Ovary (tissue), 9 donors: Measurements from ENCODE around the gene ZNF524. TPM values are rescaled to one million over a fixed set of nuclear protein-coding genes. Genes with fewer than 3 reads are reported as not detected.

Experiments
- DNase-seq, 5 donors: peaks; one replicate each; pipeline ENCODE4 v3.0.0-alpha.2; 2019 to 2020
- H3K27ac ChIP-seq, 2 donors: fragments of 200-600 bp; one replicate each; pipeline versions ENCODE4 v1.5.1 to v1.8.0; 2019 to 2022
- H3K27me3 ChIP-seq: fragments of 200-600 bp; one replicate; pipeline ENCODE4 v1.8.0; 2022
- H3K36me3 ChIP-seq: fragments of 200-600 bp; sonication (generic); one replicate; pipeline ENCODE4 v1.5.1; 2019
- H3K4me1 ChIP-seq: one replicate; pipeline ENCODE4 v1.8.1; 2013; ENCODE audit warnings: mild to moderate bottlenecking, moderate library complexity; ENCODE audit not compliant: insufficient read depth
- H3K4me3 ChIP-seq: fragments of 200-600 bp; sonication (generic); one replicate; pipeline ENCODE4 v1.5.1; 2017
- H3K9me3 ChIP-seq, 2 donors: fragments of 200-600 bp in 1 of 2; sonication (generic) in 1 of 2; one replicate each; pipeline versions ENCODE4 v1.5.1 to v1.8.1; 2013 to 2019; ENCODE audit warnings: mild to moderate bottlenecking in 1 of 2, moderate library complexity in 1 of 2
- CTCF ChIP-seq, 3 donors: fragments of 450-650 bp in 2 of 3; fragments of 200-600 bp in 1 of 3; IDR thresholded peaks; one replicate each; pipeline versions ENCODE4 v1.5.1 to v1.8.0; 2016 to 2022; ENCODE audit warnings: antibody characterized with exemption in 3 of 3, mild to moderate bottlenecking in 1 of 3
- EP300 ChIP-seq: sonication (generic); formaldehyde crosslinking; IDR thresholded peaks from one replicate; pipeline ENCODE4 v1.6.1; 2017; ENCODE audit warnings: antibody characterized with exemption
- POLR2A ChIP-seq: fragments of 450-650 bp; IDR thresholded peaks from one replicate; pipeline ENCODE4 v1.6.1; 2017; ENCODE audit warnings: antibody characterized with exemption, mild to moderate bottlenecking, moderate library complexity
- WGBS, 3 donors: extraction: QIAGEN DNeasy Blood & Tissue Kit in 1 of 3; methylation state at CpG; one replicate each; pipeline versions ENCODE4 v1.1.5 to v1.1.7; 2013 to 2017; 5-methylcytosine and 5-hydroxymethylcytosine counted together
- intact Hi-C, 4 donors: fragments of 100-400 bp; cut with DNase I; formaldehyde crosslinking; loops; one replicate each; pipeline versions ENCODE4 v1.11.0 to v1.15.1; 2022 to 2023
- polyA plus RNA-seq, 2 donors: library from polyadenylated mRNA; stranded (reverse); fragments of 200-250 nt in 1 of 2; fragments of 350-450 nt in 1 of 2; fragmentation: Illumina TruSeq in 1 of 2; extraction: RNeasy Lipid Tissue Mini Kit (QIAGEN cat#74804) in 1 of 2; gene quantifications; one replicate each; pipeline ENCODE4 v1.2.3, GENCODE V29; 2013 to 2014
- total RNA-seq, 7 donors: library from RNA; depleted of rRNA in 2 of 7; stranded (reverse); fragments of >200 nt in 2 of 7; fragmentation: NEBNext Ultra II Directional in 3 of 7; extraction: Animal tissue kit (Norgen Biotek cat#: 25700) in 3 of 7; gene quantifications; one replicate each; pipeline versions ENCODE4 v1.1.0 to v1.2.4, GENCODE V29; 2016 to 2023
- donor health status: DM: no; HTN: no; CAD: no; lungs with moderate emphysema.
- donor health status: DM: no; HTN: no; CAD: no.
- donor health status: Bipolar disorder and iron deficiency.
- donor health status: DM: yes; HTN: yes; CAD: no.
- donor health status: DM: no; HTN: no; CAD: no.
- donor health status: DM: yes; HTN: yes; CAD: no.

ZNF524 gene
- total and polyA plus RNA-seq, 9 donors = 0.15 to 28.0 (median 17.8) TPM

- Histone ChIP-seq H3K4me1 (peaks cover 1% of the 10 kb centered on the region), H3K27me3 (no peaks in the 10 kb centered on the region), H3K36me3 (no peaks in the 10 kb centered on the region), H3K4me3 (no peak overlapping the region), H3K27ac (no peak overlapping the region), H3K9me3 (no peaks in the 10 kb centered on the region)
- TF ChIP-seq POLR2A (no peak), EP300 (no peak)
- intact Hi-C loops = no loop called here
- WGBS, 3 donors = 94 to 96% (median 96%) methylated on average over 85 to 97 of the region's 98 CpGs
- DNase-seq = no peak
Observed at GRCh38 chr19:55614711-55615542, 14.8 kb downstream of the ZNF524 start.

DNA sequence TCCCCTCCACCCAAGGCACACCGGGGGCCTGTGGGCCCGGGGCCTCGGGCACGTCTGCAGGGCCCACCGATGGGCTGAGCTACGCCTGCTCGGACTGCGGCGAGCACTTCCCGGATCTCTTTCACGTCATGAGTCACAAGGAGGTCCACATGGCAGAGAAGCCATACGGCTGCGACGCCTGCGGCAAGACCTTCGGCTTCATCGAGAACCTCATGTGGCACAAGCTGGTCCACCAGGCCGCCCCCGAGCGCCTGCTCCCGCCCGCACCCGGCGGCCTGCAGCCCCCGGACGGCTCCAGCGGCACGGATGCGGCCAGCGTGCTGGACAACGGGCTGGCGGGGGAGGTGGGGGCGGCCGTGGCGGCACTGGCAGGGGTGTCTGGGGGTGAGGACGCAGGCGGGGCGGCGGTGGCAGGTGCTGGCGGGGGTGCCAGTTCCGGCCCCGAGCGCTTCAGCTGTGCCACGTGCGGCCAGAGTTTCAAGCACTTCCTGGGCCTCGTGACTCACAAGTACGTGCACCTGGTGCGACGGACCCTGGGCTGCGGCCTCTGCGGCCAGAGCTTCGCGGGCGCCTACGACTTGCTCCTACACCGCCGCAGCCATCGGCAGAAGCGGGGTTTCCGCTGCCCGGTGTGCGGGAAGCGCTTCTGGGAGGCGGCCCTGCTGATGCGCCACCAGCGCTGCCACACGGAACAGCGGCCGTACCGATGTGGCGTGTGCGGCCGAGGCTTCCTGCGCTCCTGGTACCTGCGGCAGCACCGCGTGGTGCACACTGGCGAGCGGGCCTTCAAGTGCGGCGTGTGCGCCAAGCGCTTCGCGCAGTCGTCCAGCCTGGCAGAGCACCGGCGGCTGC lies 15.7 kb downstream of the ZNF524 start:
- TF ChIP-seq POLR2A = no peak
- TF ChIP-seq EP300 = no peak
- TF ChIP-seq CTCF (IDR thresholded peaks at IDR 0.05) = no peak
- Histone ChIP-seq H3K27ac (no peak overlapping the region), H3K4me1 (peaks cover 1% of the 10 kb centered on the region), H3K36me3 (no peaks in the 10 kb centered on the region), H3K9me3 (no peaks in the 10 kb centered on the region), H3K4me3 (no peak overlapping the region), H3K27me3 (no peaks in the 10 kb centered on the region)
- intact Hi-C loops = no loop called here
- WGBS, 3 donors = 95% methylated on average over 70 to 88 of the region's 88 CpGs
- no peak for DNase-seq

- TF ChIP-seq EP300 (no peak), POLR2A (no peak), CTCF (IDR thresholded peaks at IDR 0.05) (no peak)
- Histone ChIP-seq H3K4me3 (no peak overlapping the region), H3K27me3 (no peaks in the 10 kb centered on the region), H3K36me3 (no peaks in the 10 kb centered on the region), H3K27ac (no peak overlapping the region), H3K4me1 (peaks cover 1% of the 10 kb centered on the region), H3K9me3 (no peaks in the 10 kb centered on the region)
- 94 to 97% (median 96%) methylated on average over 38 of the region's 38 CpGs for WGBS, 3 donors
- intact Hi-C loops = no loop called here
- DNase-seq = no peak
Observed at GRCh38 chr19:55616395-55616875, 16.3 kb downstream of the ZNF524 start.

DNA sequence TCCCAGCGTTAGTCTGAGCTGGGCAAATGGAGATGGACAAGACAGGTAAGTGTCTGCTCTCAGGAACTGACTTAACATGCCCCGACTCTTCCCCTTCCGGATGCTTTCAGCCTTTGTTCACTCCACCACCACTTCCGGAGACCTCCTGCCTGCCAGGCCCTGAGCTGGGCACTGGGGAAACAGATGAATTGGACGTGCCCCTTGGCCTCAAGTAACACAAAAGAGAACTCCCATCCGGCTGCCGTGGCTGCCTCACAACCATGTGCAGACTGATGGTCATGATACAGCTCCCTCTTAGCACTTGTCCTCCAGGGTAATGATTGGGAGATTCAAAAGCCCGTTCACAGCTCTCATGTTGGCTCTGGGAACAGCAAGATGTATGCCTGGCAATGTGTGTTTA lies 17.3 kb downstream of the ZNF524 start:
- no peak for DNase-seq
- H3K4me3 ChIP-seq = no peak overlapping the region
- H3K27ac ChIP-seq = no peak overlapping the region
- H3K27me3 ChIP-seq = no peaks in the 10 kb centered on the region
- 80 to 82% (median 80%) methylated on average over 8 of the region's 8 CpGs for WGBS, 3 donors
- intact Hi-C loops = no loop called here
- H3K9me3 ChIP-seq = no peaks in the 10 kb centered on the region
- H3K36me3 ChIP-seq = no peaks in the 10 kb centered on the region
- TF ChIP-seq EP300 (no peak), CTCF (IDR thresholded peaks at IDR 0.05) (no peak), POLR2A (no peak)
- H3K4me1 ChIP-seq = no peaks in the 10 kb centered on the region
